Measurements from ENCODE around the gene FAM111B. TPM values are rescaled to one million over a fixed set of nuclear protein-coding genes. Genes with fewer than 3 reads are reported as not detected.
A peak's percentile ranks its signal among the peaks of the same experiment; 100 is the strongest.

Gene FAM111B
- total and polyA plus RNA-seq, 10 donors = 1.1 to 5.8 (median 3.2) TPM

GRCh38 chr11:59137190-59137589 is 30.2 kb downstream of the FAM111B start:
- no peaks in the 10 kb centered on the region for H3K27me3 ChIP-seq (replicated peaks in 1 of 7)
- peaks cover 0 to 12% (median 5%) of the 10 kb centered on the region in 8 donors for H3K9me3 ChIP-seq
- H3K4me1 ChIP-seq = peaks cover 7 to 69% (median 21%) of the 10 kb centered on the region in 6 donors
- DNase-seq = peak; percentile 74
- intact Hi-C loops (cut with DNase I; ENCODE audit: low total_unique reads) = loop anchor here (10.0 kb wide), 2 partner anchors 82 to 482 kb away; no protein-coding TSS in a partner anchor
- WGBS, 5 donors = 94 to 98% (median 97%) methylated on average over 9 to 17 of the region's 17 CpGs
- H3K4me3 ChIP-seq = no peak overlapping the region
- no peak overlapping the region for H3K27ac ChIP-seq
- TF ChIP-seq POLR2A (IDR thresholded peaks at IDR 0.05) (no peak), POLR2AphosphoS5 (IDR thresholded peaks at IDR 0.05) (no peak), CTCF (IDR thresholded peaks at IDR 0.05 in 8 of 11, conservative IDR thresholded peaks at IDR 0.05 in 3 of 11) (no peak)
- peaks cover 0 to 64% (median 23%) of the 10 kb centered on the region in 6 donors for H3K36me3 ChIP-seq

GRCh38 chr11:59138643-59139042 is 31.6 kb downstream of the FAM111B start:
- Histone ChIP-seq H3K27me3 (replicated peaks in 1 of 7) (no peaks in the 10 kb centered on the region), H3K9me3 (no peaks in the 10 kb centered on the region), H3K36me3 (peaks cover 0 to 49% (median 19%) of the 10 kb centered on the region in 6 donors), H3K4me1 (peaks cover 12 to 79% (median 28%) of the 10 kb centered on the region in 6 donors), H3K27ac (peak overlapping the region in 1 of 8 donors; percentile 13), H3K4me3 (no peak overlapping the region)
- intact Hi-C loops (cut with DNase I; ENCODE audit: low total_unique reads) = loop anchor here (10.0 kb wide), 2 partner anchors 84 to 484 kb away; no protein-coding TSS in a partner anchor
- no peak for DNase-seq
- WGBS, 5 donors = 67 to 81% (median 75%) methylated on average over 2 of the region's 2 CpGs
- TF ChIP-seq CTCF (IDR thresholded peaks at IDR 0.05 in 8 of 11, conservative IDR thresholded peaks at IDR 0.05 in 3 of 11) = no peak
- TF ChIP-seq POLR2A (IDR thresholded peaks at IDR 0.05) = no peak
- TF ChIP-seq POLR2AphosphoS5 (IDR thresholded peaks at IDR 0.05) = no peak

- no peak for DNase-seq
- Histone ChIP-seq H3K9me3 (no peaks in the 10 kb centered on the region), H3K27me3 (replicated peaks in 1 of 7) (no peaks in the 10 kb centered on the region), H3K36me3 (peaks cover 0 to 33% (median 10%) of the 10 kb centered on the region in 6 donors), H3K4me1 (peaks cover 13 to 83% (median 46%) of the 10 kb centered on the region in 6 donors), H3K27ac (no peak overlapping the region), H3K4me3 (no peak overlapping the region)
- intact Hi-C loops (cut with DNase I; ENCODE audit: low total_unique reads) = no loop called here
- TF ChIP-seq CTCF (IDR thresholded peaks at IDR 0.05 in 8 of 11, conservative IDR thresholded peaks at IDR 0.05 in 3 of 11) = no peak
- no peak for TF ChIP-seq POLR2AphosphoS5 (IDR thresholded peaks at IDR 0.05)
- no peak for TF ChIP-seq POLR2A (IDR thresholded peaks at IDR 0.05)
- 82 to 99% (median 97%) methylated on average over 4 of the region's 4 CpGs for WGBS, 5 donors
These were observed 34.2 kb downstream of the FAM111B start for GRCh38 chr11:59141191-59141590.

- Histone ChIP-seq H3K4me3 (peak overlapping the region; percentile 51 to 95 (median 72)), H3K4me1 (peaks cover 11 to 83% (median 49%) of the 10 kb centered on the region in 6 donors), H3K9me3 (no peaks in the 10 kb centered on the region), H3K27ac (peak overlapping the region; percentile 89 to 98 (median 96)), H3K36me3 (peaks cover 0 to 32% (median 10%) of the 10 kb centered on the region in 6 donors), H3K27me3 (replicated peaks in 1 of 7) (no peaks in the 10 kb centered on the region)
- intact Hi-C loops (cut with DNase I; ENCODE audit: low total_unique reads) = no loop called here
- WGBS, 5 donors = 2 to 6% (median 3%) methylated on average over 3 of the region's 3 CpGs
- TF ChIP-seq POLR2A (IDR thresholded peaks at IDR 0.05) = no peak
- TF ChIP-seq CTCF (IDR thresholded peaks at IDR 0.05 in 8 of 11, conservative IDR thresholded peaks at IDR 0.05 in 3 of 11) = no peak
- no peak for TF ChIP-seq POLR2AphosphoS5 (IDR thresholded peaks at IDR 0.05)
- DNase-seq = no peak
These were observed 34.8 kb downstream of the FAM111B start for GRCh38 chr11:59141673-59142460.

Measured in spleen (tissue), 11 donors.